ENCODE results near the gene BOD1.

DNA sequence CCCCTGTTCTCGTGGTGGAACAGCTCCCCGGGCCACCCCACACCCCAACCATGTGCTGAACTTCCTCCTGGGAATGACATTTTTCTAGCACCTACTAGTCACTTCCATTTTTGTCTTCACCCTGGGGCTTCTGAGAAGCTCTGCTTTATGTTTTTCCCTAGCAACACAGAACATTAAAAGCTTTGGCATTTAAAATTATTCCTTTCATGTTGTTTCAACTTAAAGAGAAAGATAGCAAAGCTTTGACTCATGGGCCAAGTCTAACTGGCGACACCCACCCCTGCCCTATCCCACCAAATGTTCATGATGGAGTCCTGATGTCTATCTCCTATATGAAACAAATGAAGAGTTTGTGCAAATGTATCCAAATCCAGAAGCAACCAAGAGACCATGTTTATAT is 22.4 kb downstream of the BOD1 start:
- no peak for TF ChIP-seq CTCF (IDR thresholded peaks at IDR 0.05)
- TF ChIP-seq POLR2AphosphoS5 (IDR thresholded peaks at IDR 0.05) = no peak

All from prostate gland (tissue), 2 donors.